ENCODE measurements around the gene RHEB. TPM values are rescaled to one million over a fixed set of nuclear protein-coding genes. Genes with fewer than 3 reads are reported as not detected.

RHEB gene
- total and polyA plus RNA-seq, 2 of the 4 experiments (the other 2 are of a cell fraction), result 19.7 to 67.2 TPM

DNA sequence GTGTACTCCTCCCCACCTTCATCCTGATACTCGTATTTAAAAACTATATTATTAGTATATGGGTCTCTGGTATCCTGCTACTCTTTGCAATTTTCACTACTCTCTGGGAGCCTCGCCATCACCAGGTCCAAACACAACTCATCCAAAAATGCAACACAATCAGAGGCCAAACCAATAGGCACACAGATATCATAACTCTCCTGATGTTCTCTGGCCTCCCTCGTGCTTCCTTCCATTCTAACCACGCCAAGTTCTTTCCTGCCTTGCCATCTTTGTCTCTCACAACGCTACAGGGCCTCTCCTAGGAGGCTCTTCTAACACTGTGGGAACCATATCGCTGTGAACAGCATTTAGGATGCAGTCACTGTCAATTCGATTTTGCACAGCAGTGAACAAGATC lies 7.3 kb downstream of the RHEB start:
- H2BK5ac ChIP-seq (ENCODE audit: low read depth, low read length, poor library complexity, severe bottlenecking), result no peak overlapping the region
- H4K5ac ChIP-seq (ENCODE audit: low read depth, low read length), result 0 out of 2 replicates have a peak overlapping the region, but pooled peaks have one; percentile 36
- in situ Hi-C loops (cut with MboI; ENCODE audit: low sequenced_read_pairs) (no loop called here), intact Hi-C loops (cut with micrococcal nuclease) (no loop called here), dilution Hi-C loops (cut with HindIII; ENCODE audit: low sequenced_read_pairs, unreplicated experiment) (no loop called here)
- H3K4me3 ChIP-seq (ENCODE audit: insufficient read depth, low read depth, low read length), result no peak overlapping the region
- no peak overlapping the region for H3K4ac ChIP-seq (ENCODE audit: low read depth, low read length)
- H3K9ac ChIP-seq (ENCODE audit: low read depth, low read length), result no peak overlapping the region
- WGBS, 2 experiments (ENCODE audit: extremely low coverage in 2 of 2, insufficient read length in 1 of 2), result 94% methylated on average over 3 of the region's 7 CpGs; no CpG with 5 or more reads in 1 of the 2 experiments
- no peak for TF ChIP-seq CEBPB (IDR thresholded peaks at IDR 0.05; ENCODE audit: low read depth, low read length)
- no peak for TF ChIP-seq BHLHE40 (IDR thresholded peaks at IDR 0.05; ENCODE audit: low read depth, low read length)
- no peak for TF ChIP-seq RFX5 (IDR thresholded peaks at IDR 0.05; ENCODE audit: low read depth, low read length)
- no peak for TF ChIP-seq CHD1 (IDR thresholded peaks at IDR 0.05; ENCODE audit: low read depth, low read length)
- no peaks in the 10 kb centered on the region for H3K36me3 ChIP-seq (ENCODE audit: control insufficient read depth, insufficient read depth, low read length)
- no peaks in the 10 kb centered on the region for H3K9me3 ChIP-seq (ENCODE audit: control insufficient read depth, insufficient read depth, low read length)
- ChIA-PET POLR2A (ENCODE audit: unreplicated experiment) (no interaction called here), CTCF (no interaction called here)
- no peak overlapping the region for H4K8ac ChIP-seq (ENCODE audit: low read depth in 2 of 2, low read length in 2 of 2)
- no peak overlapping the region for H2BK120ac ChIP-seq (ENCODE audit: low read depth, low read length)
- peaks cover 17% of the 10 kb centered on the region for H3K9me1 ChIP-seq (ENCODE audit: insufficient read depth, low read length)
- H2AK9ac ChIP-seq (replicated peaks; ENCODE audit: low read depth, low read length, poor library complexity), result no peak overlapping the region
- no peak overlapping the region for H3K14ac ChIP-seq (replicated peaks; ENCODE audit: low read depth, low read length)
- ATAC-seq (ENCODE audit: low read depth) (no peak), DNase-seq (no peak)
- no peak overlapping the region for H2BK20ac ChIP-seq (ENCODE audit: low read depth, low read length)
- peaks cover 19% of the 10 kb centered on the region for H3K4me1 ChIP-seq (ENCODE audit: control insufficient read depth, insufficient read depth, low read length)
- H3K27me3 ChIP-seq (ENCODE audit: control insufficient read depth, insufficient read depth, low read length), result no peaks in the 10 kb centered on the region
- peak overlapping the region; percentile 29; the same call in 1 of the 2 replicates for H3K18ac ChIP-seq (ENCODE audit: low read depth, low read length)
- no peak overlapping the region for H4K91ac ChIP-seq (ENCODE audit: insufficient read depth, low read depth, low read length)
- H3K79me1 ChIP-seq (ENCODE audit: low read depth in 1 of 2, low read length in 2 of 2), result peaks cover 0 to 64% of the 10 kb centered on the region in 2 experiments; a peak in 2 of 4 replicates
- no peak overlapping the region for H2BK15ac ChIP-seq (ENCODE audit: low read depth, low read length)
- BruUV-seq (replicated peaks), result no TSS peak
- H3K4me2 ChIP-seq (ENCODE audit: low read depth, low read length), result no peak overlapping the region
- H2AK5ac ChIP-seq (ENCODE audit: low read depth, low read length), result no peak overlapping the region
- H3K56ac ChIP-seq (ENCODE audit: extremely low read depth, insufficient read depth, low read length), result no peak overlapping the region
- H2AFZ ChIP-seq (replicated peaks; ENCODE audit: low read length, poor library complexity), result no peak overlapping the region
- no peak overlapping the region for H3K27ac ChIP-seq (ENCODE audit: insufficient read depth, low read length)
- H4K20me1 ChIP-seq (ENCODE audit: insufficient read depth, low read length), result peaks cover 97% of the 10 kb centered on the region
- no peak overlapping the region for H3K23ac ChIP-seq (ENCODE audit: low read depth, low read length)
